ENCODE results near the gene SGPL1.
A peak's percentile ranks its signal among the peaks of the same experiment; 100 is the strongest.

SGPL1 gene

GRCh38 chr10:70810967-70811366 is 4.8 kb upstream of the SGPL1 start:
- no peak for DNase-seq (ENCODE audit: low read depth)

GRCh38 chr10:70811881-70812280 is 3.9 kb upstream of the SGPL1 start:
- no peak for DNase-seq (ENCODE audit: low read depth)

GRCh38 chr10:70812814-70813213 is 2.9 kb upstream of the SGPL1 start:
- DNase-seq (ENCODE audit: low read depth), result no peak

- no peak for DNase-seq (ENCODE audit: low read depth)
Measured at GRCh38 chr10:70814126-70814525, 1.6 kb upstream of the SGPL1 start.

GRCh38 chr10:70816220-70816894 is 609 bp downstream of the SGPL1 start:
- DNase-seq (ENCODE audit: low read depth), result peak; percentile 78

- no peak for DNase-seq (ENCODE audit: low read depth)
Measured at GRCh38 chr10:70820976-70821750, 5.4 kb downstream of the SGPL1 start.

- DNase-seq (ENCODE audit: low read depth), result no peak
Measured at GRCh38 chr10:70822076-70822820, 6.5 kb downstream of the SGPL1 start.

GRCh38 chr10:70827086-70827757 is 11.5 kb downstream of the SGPL1 start:
- no peak for DNase-seq (ENCODE audit: low read depth)

- no peak for DNase-seq (ENCODE audit: low read depth)
Measured at GRCh38 chr10:70828923-70829322, 13.2 kb downstream of the SGPL1 start.

GRCh38 chr10:70829543-70829942 is 13.8 kb downstream of the SGPL1 start:
- no peak for DNase-seq (ENCODE audit: low read depth)

- no peak for DNase-seq (ENCODE audit: low read depth)
Measured at GRCh38 chr10:70830164-70830563, 14.4 kb downstream of the SGPL1 start.

GRCh38 chr10:70832221-70832620 is 16.5 kb downstream of the SGPL1 start:
- no peak for DNase-seq (ENCODE audit: low read depth)

- DNase-seq (ENCODE audit: low read depth), result peak; percentile 74
Measured at GRCh38 chr10:70832852-70833528, 17.2 kb downstream of the SGPL1 start.

- DNase-seq (ENCODE audit: low read depth), result no peak
Measured at GRCh38 chr10:70833601-70834000, 17.9 kb downstream of the SGPL1 start.

GRCh38 chr10:70834021-70834420 is 18.3 kb downstream of the SGPL1 start:
- DNase-seq (ENCODE audit: low read depth), result no peak

- DNase-seq (ENCODE audit: low read depth), result no peak
Measured at GRCh38 chr10:70834441-70835151, 18.8 kb downstream of the SGPL1 start.

- no peak for DNase-seq (ENCODE audit: low read depth)
Measured at GRCh38 chr10:70836319-70836718, 20.6 kb downstream of the SGPL1 start.

GRCh38 chr10:70837660-70838059 is 21.9 kb downstream of the SGPL1 start:
- no peak for DNase-seq (ENCODE audit: low read depth)

GRCh38 chr10:70838270-70838805 is 22.6 kb downstream of the SGPL1 start:
- DNase-seq (ENCODE audit: low read depth), result no peak

- DNase-seq (ENCODE audit: low read depth), result no peak
Measured at GRCh38 chr10:70840836-70841235, 25.1 kb downstream of the SGPL1 start.

GRCh38 chr10:70843333-70843732 is 27.6 kb downstream of the SGPL1 start:
- DNase-seq (ENCODE audit: low read depth), result no peak
